Adrenal gland (tissue), 5 donors: Measurements from ENCODE around the gene NOX3.

Experiments
- POLR2A ChIP-seq, 2 donors: fragments of 450-650 bp; IDR thresholded peaks; one replicate each; pipeline ENCODE4 v1.6.1; 2017; ENCODE audit warnings: antibody characterized with exemption in 2 of 2, mild to moderate bottlenecking in 2 of 2, moderate library complexity in 1 of 2
- TF ChIP-seq, protein P1 (sequence below), 6 experiments: fragments of 450-650 bp in 4 of 6; fragments of 200-600 bp in 2 of 6; sonication (generic) in 1 of 6; IDR thresholded peaks; 1 replicate in 5 of 6; 2 replicates in 1 of 6; pipeline versions ENCODE4 v1.5.1 to v1.8.0; 2016 to 2021; ENCODE audit warnings: antibody characterized with exemption in 6 of 6, mild to moderate bottlenecking in 2 of 6, moderate library complexity in 1 of 6
- donor health status: DM: no; HTN: no; CAD: no.

DNA sequence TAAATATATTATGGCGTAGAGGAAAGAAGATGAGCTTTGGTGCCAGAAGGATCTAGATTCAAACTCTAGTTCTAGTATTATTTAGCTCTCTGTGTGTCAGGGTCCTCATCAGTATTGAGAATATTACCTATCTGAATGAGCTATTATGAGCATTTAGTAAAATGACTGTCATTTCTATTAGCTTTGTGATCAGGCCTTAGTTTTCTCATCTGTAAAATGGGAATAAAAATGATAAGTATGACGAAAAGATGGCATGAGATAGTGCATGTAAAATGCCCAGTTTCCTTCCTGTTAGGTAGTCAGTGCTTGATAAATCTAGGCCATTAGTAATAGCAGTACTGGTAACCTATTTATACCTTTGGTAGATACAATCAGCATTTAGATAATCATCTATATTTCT, 35.1 kb downstream of the NOX3 start:
- TF ChIP-seq POLR2A (IDR thresholded peaks at IDR 0.05) = no peak
- TF ChIP-seq, protein P1, sequence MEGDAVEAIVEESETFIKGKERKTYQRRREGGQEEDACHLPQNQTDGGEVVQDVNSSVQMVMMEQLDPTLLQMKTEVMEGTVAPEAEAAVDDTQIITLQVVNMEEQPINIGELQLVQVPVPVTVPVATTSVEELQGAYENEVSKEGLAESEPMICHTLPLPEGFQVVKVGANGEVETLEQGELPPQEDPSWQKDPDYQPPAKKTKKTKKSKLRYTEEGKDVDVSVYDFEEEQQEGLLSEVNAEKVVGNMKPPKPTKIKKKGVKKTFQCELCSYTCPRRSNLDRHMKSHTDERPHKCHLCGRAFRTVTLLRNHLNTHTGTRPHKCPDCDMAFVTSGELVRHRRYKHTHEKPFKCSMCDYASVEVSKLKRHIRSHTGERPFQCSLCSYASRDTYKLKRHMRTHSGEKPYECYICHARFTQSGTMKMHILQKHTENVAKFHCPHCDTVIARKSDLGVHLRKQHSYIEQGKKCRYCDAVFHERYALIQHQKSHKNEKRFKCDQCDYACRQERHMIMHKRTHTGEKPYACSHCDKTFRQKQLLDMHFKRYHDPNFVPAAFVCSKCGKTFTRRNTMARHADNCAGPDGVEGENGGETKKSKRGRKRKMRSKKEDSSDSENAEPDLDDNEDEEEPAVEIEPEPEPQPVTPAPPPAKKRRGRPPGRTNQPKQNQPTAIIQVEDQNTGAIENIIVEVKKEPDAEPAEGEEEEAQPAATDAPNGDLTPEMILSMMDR (IDR thresholded peaks at IDR 0.05) = no peak
